Right cardiac atrium (tissue), 5 donors: ENCODE results near the gene AGPS. TPM values are rescaled to one million over a fixed set of nuclear protein-coding genes. Genes with fewer than 3 reads are reported as not detected.
"Not testable (repeated sequence)": the region's sequence is repeated elsewhere in the genome, so short reads cannot be mapped to it uniquely, and the experiment has no call there.

ENCODE experiments used
- ATAC-seq, 2 donors: fragments of 200-7000 bp; cut with Tn5 transposase; one replicate each; pipeline versions ENCODE4 v1.8.0 to v1.9.1; 2020; ENCODE audit warnings: moderate library complexity in 2 of 2, mild to moderate bottlenecking in 1 of 2
- DNase-seq, 3 donors: peaks; one replicate each; pipeline ENCODE4 v3.0.0-alpha.2; 2020
- H3K27ac ChIP-seq: one replicate; pipeline ENCODE4 v1.5.1; 2013; ENCODE audit warnings: mild to moderate bottlenecking, low read length, control low read depth, moderate library complexity
- H3K27me3 ChIP-seq: one replicate; pipeline ENCODE4 v1.6.1; 2013; ENCODE audit not compliant: control insufficient read depth, insufficient read depth
- H3K4me1 ChIP-seq: one replicate; pipeline ENCODE4 v1.6.1; 2013; ENCODE audit warnings: low read length; ENCODE audit not compliant: control insufficient read depth, insufficient read depth
- H3K4me3 ChIP-seq: one replicate; pipeline ENCODE4 v1.5.1; 2013; ENCODE audit warnings: low read length, control low read depth
- H3K9me3 ChIP-seq: one replicate; pipeline ENCODE4 v1.6.1; 2013; ENCODE audit warnings: low read length; ENCODE audit not compliant: control insufficient read depth
- WGBS: extraction: QIAGEN DNeasy Blood & Tissue Kit; methylation state at CpG from one replicate; pipeline ENCODE4 v1.1.7; 2013; 5-methylcytosine and 5-hydroxymethylcytosine counted together
- intact Hi-C, 4 donors: fragments of 100-400 bp; cut with DNase I; formaldehyde crosslinking; loops; one replicate each; pipeline versions ENCODE4 v1.11.0 to v1.14.0; 2022 to 2023
- polyA plus RNA-seq: library from polyadenylated mRNA; stranded (reverse); fragments of 200-250 nt; gene quantifications from one replicate; pipeline ENCODE4 v1.2.3, GENCODE V29; 2013
- total RNA-seq, 4 donors: library from RNA; stranded (reverse); fragmentation: NEBNext Ultra II Directional; extraction: Animal tissue kit (Norgen Biotek cat#: 25700); gene quantifications; one replicate each; pipeline ENCODE4 v1.2.1, GENCODE V29; 2021
- donor health status: healthy with polysubstance abuse.
- donor health status: DM: no; HTN: yes; CAD: no.
- donor health status: DM: no; HTN: no; CAD: no.
- donor health status: DM: no; HTN: yes; CAD: no; lungs with severe emphysema.
- donor health status: DM: yes; HTN: yes; CAD: no.

Gene AGPS
- total and polyA plus RNA-seq, 5 donors = 4.7 to 26.0 (median 23.9) TPM

GRCh38 chr2:177413703-177414102 lies 21.1 kb downstream of the AGPS start:
- H3K27me3 ChIP-seq = no peaks in the 10 kb centered on the region
- intact Hi-C loops = no loop called here
- whole genome bisulfite sequencing = 63% methylated on average over 3 of the region's 3 CpGs
- no peaks in the 10 kb centered on the region for H3K4me1 ChIP-seq
- H3K4me3 ChIP-seq = no peak overlapping the region
- ATAC-seq (no peak), DNase-seq (no peak)
- no peak overlapping the region for H3K27ac ChIP-seq
- H3K9me3 ChIP-seq = no peaks in the 10 kb centered on the region

GRCh38 chr2:177419274-177419673 lies 26.7 kb downstream of the AGPS start:
- ATAC-seq (no peak), DNase-seq (no peak)
- intact Hi-C loops = loop anchor here in 1 of 4 donors (5.0 kb wide), 1 partner anchor 82 kb away; no protein-coding TSS in a partner anchor
- Histone ChIP-seq H3K9me3 (no peaks in the 10 kb centered on the region), H3K27me3 (no peaks in the 10 kb centered on the region), H3K27ac (no peak overlapping the region), H3K4me1 (no peaks in the 10 kb centered on the region), H3K4me3 (no peak overlapping the region)
- 99% methylated on average over 1 of the region's 1 CpG for WGBS

DNA sequence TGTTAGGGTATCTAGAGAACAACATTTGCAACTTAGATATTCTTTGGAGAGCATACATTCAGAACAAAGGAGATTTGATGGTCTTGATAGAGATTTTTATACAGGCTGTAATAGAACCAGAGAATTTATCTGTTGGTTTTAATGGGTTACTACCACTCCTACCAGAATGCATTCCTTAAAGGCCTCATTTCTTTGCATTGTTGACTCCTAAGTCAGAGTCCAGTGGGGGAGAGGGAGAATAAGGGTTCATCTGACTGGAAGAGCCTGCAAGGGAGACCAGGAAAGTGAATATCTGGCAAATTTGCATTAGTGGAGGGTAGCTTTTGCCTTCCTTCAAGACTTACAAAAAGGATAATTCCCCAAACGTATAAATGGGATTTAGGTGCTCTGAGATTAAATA lies 29.7 kb downstream of the AGPS start:
- Histone ChIP-seq H3K4me1 (no peaks in the 10 kb centered on the region), H3K9me3 (no peaks in the 10 kb centered on the region), H3K27ac (no peak overlapping the region), H3K4me3 (no peak overlapping the region), H3K27me3 (no peaks in the 10 kb centered on the region)
- no peak for ATAC-seq
- 75% methylated on average over 1 of the region's 1 CpG for WGBS
- DNase-seq = no peak
- intact Hi-C loops = no loop called here

GRCh38 chr2:177424120-177424519 lies 31.5 kb downstream of the AGPS start:
- H3K4me1 ChIP-seq, DNase-seq, H3K27ac ChIP-seq, H3K4me3 ChIP-seq, H3K9me3 ChIP-seq, ATAC-seq, intact Hi-C loops, H3K27me3 ChIP-seq: not testable (repeated sequence)
- WGBS = 100% methylated on average over 1 of the region's 1 CpG

DNA sequence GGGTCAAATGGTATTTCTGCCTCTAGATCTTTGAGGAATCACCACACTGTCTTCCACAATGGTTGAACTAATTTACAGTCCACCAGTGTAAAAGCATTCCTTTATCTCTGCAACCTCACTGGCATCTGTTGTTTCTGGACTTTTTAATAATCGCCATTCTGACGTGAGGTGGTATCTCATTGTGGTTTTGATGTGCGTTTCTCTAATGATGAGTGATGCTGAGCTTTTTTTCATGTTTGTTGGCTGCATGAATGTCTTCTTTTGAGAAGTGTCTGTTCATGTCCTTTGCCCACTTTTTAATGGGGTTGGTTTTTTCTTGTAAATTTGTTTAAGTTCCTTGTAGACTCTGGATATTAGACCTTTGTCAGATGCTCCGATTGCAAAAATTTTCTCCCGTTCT lies 32.0 kb downstream of the AGPS start:
- DNase-seq, H3K9me3 ChIP-seq, H3K27ac ChIP-seq, ATAC-seq, H3K4me1 ChIP-seq, intact Hi-C loops, H3K4me3 ChIP-seq, H3K27me3 ChIP-seq: not testable (repeated sequence)
- WGBS = 97% methylated on average over 5 of the region's 5 CpGs

- DNase-seq = no peak
- Histone ChIP-seq H3K4me1 (no peaks in the 10 kb centered on the region), H3K27me3 (no peaks in the 10 kb centered on the region), H3K9me3 (no peaks in the 10 kb centered on the region), H3K27ac (no peak overlapping the region), H3K4me3 (no peak overlapping the region)
- intact Hi-C loops = no loop called here
- ATAC-seq = no peak
These were observed 34.7 kb downstream of the AGPS start for GRCh38 chr2:177427316-177427715.

- H3K27me3 ChIP-seq, DNase-seq, intact Hi-C loops, ATAC-seq, H3K9me3 ChIP-seq, H3K4me3 ChIP-seq, H3K27ac ChIP-seq, H3K4me1 ChIP-seq: not testable (repeated sequence)
- WGBS = 95% methylated on average over 2 of the region's 2 CpGs
These were observed 35.4 kb downstream of the AGPS start for GRCh38 chr2:177427936-177428335.

DNA sequence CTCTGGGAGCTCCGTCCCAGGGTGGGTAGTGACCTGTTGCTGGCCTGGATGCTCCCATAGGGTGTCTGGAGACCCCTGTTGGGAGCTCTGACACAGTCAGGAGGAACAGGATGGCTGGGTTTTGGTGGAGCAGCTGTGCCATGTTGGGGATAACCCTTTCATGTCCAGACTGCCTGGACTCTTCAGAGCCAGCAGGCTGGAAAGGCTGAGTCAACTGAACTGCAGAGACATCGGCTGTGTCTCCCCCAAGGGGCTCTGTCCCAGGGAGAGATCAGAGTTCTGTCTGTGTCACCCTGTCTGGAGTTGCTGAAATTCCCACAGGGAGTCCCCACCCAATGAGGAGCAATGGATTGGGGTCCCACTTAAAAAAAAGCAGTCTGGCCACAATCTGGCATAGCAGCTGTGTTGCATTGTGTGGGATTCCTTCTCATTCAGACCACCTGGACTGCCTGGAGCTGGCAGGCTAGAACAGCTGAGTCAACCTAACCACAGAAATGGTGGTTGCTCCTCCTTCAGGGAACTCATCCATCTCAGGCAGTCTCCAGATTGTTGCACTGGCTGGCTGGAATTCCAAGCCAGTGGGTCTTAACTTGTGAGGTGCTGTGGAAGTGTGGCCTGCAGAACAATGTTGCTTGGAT lies 37.2 kb downstream of the AGPS start:
- no peaks in the 10 kb centered on the region for H3K4me1 ChIP-seq
- H3K27me3 ChIP-seq = no peaks in the 10 kb centered on the region
- WGBS = 93% methylated on average over 2 of the region's 2 CpGs
- no peak overlapping the region for H3K27ac ChIP-seq
- H3K4me3 ChIP-seq = no peak overlapping the region
- ATAC-seq (no peak), DNase-seq (no peak)
- intact Hi-C loops = no loop called here
- H3K9me3 ChIP-seq = no peaks in the 10 kb centered on the region

GRCh38 chr2:177430411-177430810 lies 37.8 kb downstream of the AGPS start:
- Histone ChIP-seq H3K27me3 (no peaks in the 10 kb centered on the region), H3K4me1 (no peaks in the 10 kb centered on the region), H3K27ac (no peak overlapping the region), H3K9me3 (no peaks in the 10 kb centered on the region), H3K4me3 (no peak overlapping the region)
- no peak for ATAC-seq
- intact Hi-C loops = no loop called here
- DNase-seq = no peak
- WGBS = 70% methylated on average over 4 of the region's 4 CpGs

- H3K4me3 ChIP-seq, DNase-seq, ATAC-seq, intact Hi-C loops, H3K9me3 ChIP-seq, H3K27me3 ChIP-seq, H3K27ac ChIP-seq, H3K4me1 ChIP-seq: not testable (repeated sequence)
- WGBS = 96% methylated on average over 12 of the region's 12 CpGs
These were observed 38.6 kb downstream of the AGPS start for GRCh38 chr2:177431111-177431725.

DNA sequence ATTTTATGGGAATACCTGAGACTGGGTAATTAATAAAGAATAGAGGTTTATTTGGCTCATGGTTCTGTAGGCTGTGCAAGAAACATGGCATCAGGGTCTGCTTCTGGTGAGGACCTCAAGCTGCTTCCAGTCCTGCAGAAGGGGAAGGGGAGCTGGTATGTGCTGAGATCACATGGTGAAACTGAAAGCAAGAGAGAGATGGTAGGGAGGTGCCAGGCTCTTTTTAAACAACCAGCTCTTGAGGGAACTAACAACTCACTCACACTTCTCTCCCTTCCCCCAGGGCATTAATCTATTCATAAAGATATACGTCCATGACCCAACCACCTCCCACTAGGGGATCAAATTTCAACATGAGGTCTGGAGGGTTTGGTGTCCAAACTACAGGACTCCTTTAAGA lies 40.1 kb downstream of the AGPS start:
- ATAC-seq = no peak
- H3K9me3 ChIP-seq = no peaks in the 10 kb centered on the region
- WGBS = 93% methylated on average over 1 of the region's 1 CpG
- H3K4me3 ChIP-seq = no peak overlapping the region
- intact Hi-C loops = no loop called here
- no peaks in the 10 kb centered on the region for H3K4me1 ChIP-seq
- no peak overlapping the region for H3K27ac ChIP-seq
- no peaks in the 10 kb centered on the region for H3K27me3 ChIP-seq
- DNase-seq = no peak

DNA sequence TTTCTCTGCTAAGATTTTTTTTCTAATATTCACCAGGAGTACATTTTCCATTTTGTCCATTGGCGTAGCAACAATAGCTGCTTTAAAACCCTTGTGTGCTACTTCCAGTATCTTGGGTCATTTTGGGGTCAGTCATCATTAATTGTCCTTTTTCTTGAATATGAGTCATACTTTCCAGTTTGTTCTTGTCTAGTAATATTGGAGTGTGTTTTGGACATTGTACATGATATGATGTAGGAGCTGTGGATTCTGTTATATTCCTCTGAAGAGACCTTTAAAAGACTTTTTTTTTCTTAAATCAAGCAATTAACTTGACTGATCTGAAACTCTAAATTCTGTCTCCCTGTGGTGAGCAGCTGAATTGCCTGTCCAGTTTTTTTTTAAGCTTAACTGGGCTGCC lies 40.8 kb downstream of the AGPS start:
- intact Hi-C loops = no loop called here
- no peak overlapping the region for H3K4me3 ChIP-seq
- H3K27me3 ChIP-seq = no peaks in the 10 kb centered on the region
- ATAC-seq = no peak
- 95% methylated on average over 1 of the region's 1 CpG for WGBS
- no peaks in the 10 kb centered on the region for H3K9me3 ChIP-seq
- no peaks in the 10 kb centered on the region for H3K4me1 ChIP-seq
- no peak for DNase-seq
- H3K27ac ChIP-seq = no peak overlapping the region
